Measurements from ENCODE around the gene PLA2G4E.

GRCh38 chr15:41989573-41990242, 31.1 kb downstream of the PLA2G4E start:
- TF ChIP-seq POLR2A (IDR thresholded peaks at IDR 0.05) (no peak), CTCF (IDR thresholded peaks at IDR 0.05) (peak in 5 of 7 experiments; percentile 92 to 99 (median 99)), POLR2AphosphoS5 (IDR thresholded peaks at IDR 0.05) (peak in 1 of 3 donors; percentile 33), EP300 (IDR thresholded peaks at IDR 0.05) (no peak)
